Epidermal melanocyte (primary cell): ENCODE measurements around the gene PPP1R16B.

Experiments
- DNase-seq: peaks from one replicate; pipeline ENCODE4 v3.0.0; 2011; ENCODE audit warnings: low spot score; ENCODE audit not compliant: insufficient read length

The PPP1R16B gene

DNA sequence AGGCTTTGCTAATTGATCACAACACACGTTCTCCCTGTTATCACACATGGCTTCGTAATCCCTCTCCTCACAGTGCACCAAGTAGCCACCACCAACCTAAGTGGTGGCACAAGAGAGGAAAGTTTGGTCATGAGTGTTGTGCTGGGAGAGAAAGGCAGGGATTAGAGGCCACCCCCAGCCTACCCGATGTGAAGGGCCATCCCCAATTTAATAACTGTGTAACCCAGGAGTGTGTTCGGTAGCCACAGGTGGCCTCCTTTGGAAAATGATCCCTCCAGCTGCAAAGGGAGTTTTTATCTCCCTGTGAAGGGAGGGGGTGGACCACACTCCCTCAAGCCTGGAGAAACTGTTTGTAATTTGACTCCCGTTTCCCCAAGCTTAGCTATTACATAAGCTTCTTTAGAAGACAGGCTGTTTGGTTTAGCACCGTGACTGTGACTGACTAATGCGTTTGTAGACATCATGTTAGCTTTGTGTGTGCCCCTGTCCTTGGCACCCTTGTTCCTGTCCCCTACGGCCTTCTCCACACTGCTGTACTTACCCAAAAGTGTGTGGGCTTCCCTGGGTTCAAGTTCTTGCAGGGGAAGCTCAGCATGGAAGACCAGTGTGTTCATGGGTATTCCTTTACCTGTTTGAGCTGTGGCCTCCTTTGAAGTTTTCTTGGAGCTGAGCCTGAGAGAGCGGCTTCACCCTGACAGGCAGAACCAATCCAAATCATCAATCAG is 20.6 kb downstream of the PPP1R16B start:
- DNase-seq = no peak

DNA sequence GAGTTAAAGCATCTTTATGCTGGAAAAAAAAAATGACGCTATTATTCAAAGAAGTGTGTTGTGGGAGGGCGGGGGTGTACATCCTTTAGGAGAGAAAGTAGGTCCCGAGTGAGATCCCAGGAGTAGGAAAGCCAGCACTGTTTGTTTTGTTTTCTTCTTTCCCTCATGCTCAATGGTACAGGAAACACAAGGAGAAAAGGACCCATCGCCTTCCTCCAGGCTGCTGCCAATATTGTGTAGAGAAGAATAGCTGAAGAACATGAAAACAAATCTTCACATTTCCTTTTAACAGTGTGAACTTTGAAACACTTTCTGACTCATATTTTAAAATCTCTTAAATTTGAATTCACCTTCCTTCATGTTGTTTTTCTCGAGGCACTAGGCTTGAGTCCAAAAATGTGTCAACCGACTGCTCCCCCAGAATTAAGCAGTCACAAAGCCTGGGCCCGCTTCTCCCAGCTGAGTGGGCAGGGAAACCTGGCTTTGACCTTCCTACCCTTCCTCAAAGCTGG is 22.3 kb downstream of the PPP1R16B start:
- DNase-seq = no peak

DNA sequence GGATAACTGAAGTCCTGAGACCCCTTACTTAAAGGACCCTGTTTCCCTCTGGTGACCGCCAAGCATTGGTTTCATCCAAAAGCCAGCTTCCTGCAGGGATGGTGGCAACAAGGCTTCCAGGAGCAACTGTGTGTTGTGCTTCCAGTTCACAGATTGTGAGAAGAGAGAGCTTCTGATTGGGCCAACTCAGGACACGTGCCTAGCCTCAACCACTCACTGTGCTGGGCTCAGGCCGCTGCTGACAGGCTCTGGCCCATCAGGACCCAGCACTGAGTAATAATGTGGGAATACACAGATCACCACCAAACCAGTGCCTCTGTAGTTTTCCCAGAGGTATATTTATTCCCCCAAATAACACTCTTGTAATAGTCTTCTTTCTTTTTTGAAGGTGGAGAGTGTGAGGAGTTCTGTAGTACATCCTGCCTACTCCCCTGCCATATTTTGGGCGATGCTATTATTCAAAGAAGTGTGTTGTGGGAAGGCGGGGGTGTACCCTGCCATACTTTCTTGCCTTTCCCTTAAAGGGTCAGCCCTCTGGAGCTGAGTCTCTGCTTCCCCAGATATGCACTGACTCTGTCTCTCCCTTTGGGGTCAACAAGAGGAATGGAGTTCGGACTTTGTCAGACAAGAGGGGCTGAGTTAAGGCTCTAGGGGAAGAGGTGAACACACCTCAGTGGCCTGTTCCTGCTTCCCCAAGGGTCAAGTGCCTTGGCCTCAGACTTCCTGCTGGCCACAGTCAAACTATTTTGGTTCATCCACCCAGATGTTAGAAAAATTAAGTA is 23.2 kb downstream of the PPP1R16B start:
- DNase-seq = no peak

DNA sequence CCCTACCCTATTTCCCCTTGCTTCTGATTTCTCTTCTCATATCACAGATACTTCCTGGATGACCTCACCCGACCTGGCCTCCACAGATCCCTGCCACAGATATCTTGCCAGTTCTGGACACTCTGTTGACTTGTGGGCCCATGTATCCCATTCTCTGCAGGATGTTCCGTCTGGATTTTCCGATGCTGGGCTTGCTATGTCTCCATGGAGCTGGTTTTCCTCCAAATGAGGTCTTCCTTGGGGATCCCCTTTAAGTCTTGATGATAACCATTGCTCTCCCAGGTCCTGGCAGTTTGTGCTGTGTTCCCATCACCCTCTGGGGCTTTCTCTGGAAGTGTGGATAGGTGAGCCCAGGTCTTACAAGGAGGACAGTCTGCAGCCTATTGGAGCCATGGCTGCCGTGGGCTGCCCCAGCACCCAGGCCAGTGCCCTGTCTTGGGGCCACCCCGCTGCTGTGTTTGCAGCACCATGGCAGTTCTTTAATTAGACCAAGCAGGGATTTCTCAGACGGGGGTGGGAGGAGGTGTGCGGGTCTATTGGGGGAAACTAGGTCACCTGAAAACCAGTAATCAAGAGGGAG is 23.9 kb downstream of the PPP1R16B start:
- no peak for DNase-seq

DNA sequence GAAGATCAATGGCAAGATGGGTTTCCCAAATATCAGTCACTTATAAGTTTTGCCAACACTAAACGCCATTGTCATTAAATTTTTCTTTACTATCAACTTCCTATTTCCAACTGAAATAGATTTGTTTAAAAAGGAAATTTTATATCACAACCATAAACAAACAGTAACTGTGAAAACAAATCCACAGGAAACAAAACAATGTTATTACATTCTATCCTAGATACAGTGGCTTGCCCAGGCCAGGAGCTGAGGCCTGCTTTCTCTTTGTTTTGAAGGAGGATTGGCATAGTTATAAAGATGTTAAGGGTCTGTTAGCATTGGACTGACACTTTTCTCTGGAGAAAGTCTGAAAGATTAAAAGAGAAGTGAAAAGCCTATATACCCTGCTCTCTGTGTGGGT is 24.9 kb downstream of the PPP1R16B start:
- DNase-seq = no peak

DNA sequence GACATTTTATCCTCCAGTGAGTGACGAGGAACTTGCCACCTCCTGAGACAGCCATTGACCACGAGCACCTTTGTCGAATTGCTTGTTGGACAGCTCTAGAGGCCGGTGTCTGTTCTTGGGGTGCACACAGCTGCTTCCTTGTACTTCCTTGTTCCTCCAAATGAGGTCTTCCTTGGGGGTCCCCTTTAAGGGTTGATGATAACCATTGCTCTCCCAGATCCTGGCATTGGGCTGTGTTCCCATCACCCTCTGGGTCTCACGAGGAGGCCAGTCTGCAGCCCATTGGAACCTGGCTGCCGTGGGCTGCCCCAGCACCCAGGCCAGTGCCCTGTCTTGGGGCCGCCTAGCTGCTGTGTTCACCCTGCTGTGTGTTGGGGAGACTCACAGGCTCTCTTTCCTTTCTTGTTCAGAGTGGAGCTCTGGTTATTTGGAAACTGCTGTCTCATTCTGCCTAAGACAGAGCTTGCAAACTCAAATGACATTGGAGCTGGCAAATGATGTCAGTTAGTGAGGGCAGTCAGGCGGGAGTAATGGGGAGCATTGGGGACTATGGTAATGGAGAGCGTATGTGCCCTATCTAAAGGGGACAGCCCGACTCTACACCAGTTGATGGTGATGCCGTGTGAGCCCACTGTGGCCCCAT is 25.7 kb downstream of the PPP1R16B start:
- no peak for DNase-seq

DNA sequence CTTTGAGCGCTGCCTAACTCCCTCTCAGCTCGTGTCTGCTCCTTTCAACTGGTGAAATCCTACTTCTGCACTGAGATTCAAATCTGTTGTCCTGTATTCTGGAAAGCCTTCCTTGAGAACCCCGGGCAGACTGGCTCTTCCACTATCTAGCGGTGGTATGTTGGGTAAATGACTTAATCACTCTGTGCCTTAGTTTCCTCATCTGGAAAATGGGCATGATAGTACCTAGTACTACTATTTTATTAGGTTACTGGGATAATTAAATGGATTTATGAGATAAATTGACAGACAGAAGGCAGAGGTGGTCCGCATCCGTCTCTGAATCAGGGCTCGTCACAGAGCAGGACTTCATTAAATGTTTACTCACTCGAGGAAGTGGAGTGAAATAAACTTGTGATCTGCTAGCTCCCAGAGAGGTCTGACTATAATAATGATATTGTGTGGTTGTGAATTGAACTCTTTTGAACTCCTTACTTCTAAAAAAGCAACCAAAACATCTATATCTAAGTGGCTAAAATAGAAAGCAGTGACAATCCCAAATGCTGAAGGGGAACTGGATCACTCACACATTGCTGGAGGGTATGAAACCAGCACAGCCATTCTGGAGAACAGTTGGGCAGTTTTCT is 26.6 kb downstream of the PPP1R16B start:
- DNase-seq = peak; percentile 56

DNA sequence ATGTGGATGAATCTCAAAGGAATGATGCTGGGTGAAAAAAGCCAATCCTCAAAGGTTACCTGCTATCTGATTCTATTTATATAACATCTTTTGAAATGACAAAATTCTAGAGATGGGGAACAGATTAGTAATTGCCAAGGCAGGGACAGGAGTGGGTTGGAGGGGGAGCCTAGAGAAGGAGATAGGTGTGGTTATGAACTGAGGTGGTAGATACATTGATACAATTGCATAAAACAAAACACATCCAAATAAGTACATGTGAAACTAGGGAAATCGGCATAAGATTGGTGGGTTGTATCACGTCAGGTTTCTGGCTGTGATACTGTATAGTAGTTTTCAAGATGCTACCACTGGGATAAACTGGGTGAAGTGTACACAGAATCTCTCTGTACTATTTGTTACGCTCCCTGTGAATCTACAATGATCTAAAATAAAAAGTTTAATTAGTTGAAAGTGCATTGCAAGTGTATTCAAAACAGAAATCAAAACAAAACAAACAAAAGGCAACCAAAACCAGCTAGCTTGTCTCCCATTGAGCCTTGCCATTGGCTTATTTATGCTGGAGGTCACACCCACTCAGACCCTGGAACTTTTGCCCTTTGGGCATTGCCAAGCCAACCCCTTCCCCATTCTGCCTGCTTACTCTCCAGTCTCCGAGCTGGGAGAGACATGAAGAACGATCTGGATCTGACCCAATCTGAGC is 27.8 kb downstream of the PPP1R16B start:
- no peak for DNase-seq

DNA sequence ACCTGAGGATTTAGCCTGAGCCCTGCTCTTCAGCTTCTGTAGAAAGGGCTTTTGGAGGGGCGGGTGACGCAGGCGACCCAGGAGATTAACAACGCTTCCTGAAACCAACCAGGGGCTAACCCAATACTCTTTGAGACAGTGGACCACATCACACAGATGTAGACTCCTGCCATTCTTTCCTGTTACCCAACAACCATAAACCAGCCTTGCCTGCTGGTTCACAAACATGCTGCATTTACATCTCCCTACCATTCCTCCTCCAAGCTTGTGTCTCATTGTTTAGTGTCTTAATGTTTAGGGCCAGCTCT is 28.3 kb downstream of the PPP1R16B start:
- DNase-seq = no peak

DNA sequence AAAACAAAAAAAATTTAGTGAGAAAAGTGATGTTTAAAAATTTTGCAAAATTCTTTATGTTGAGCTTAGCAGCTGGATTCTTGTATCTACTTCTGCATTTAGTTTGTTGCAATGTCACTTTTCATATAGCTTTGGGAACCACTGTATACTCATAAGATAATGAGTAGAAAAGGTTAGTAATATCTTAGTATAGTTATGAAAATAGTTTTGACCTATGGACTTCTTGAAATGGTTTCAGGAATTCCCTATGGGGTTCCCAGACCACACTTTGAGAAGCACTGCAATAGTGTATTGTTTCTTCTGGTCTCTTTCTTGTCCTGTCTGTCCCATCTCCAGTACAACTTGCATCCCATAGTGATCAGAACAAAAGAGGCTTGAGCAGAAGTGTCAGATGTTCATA is 29.4 kb downstream of the PPP1R16B start:
- DNase-seq = no peak

DNA sequence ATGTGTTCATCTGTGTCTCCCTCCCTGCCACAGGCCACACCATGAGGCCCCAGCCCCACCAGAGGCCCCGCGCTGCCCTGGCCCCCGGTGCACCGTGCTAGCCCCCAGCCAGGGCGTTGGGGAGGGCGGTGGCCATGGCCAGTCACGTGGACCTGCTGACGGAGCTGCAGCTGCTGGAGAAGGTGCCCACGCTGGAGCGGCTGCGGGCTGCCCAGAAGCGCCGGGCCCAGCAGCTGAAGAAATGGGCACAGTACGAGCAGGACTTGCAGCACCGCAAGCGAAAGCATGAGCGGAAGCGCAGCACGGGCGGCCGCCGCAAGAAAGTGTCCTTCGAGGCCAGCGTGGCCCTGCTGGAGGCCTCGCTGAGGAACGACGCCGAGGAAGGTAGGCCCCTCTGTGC is 30.3 kb downstream of the PPP1R16B start:
- no peak for DNase-seq

DNA sequence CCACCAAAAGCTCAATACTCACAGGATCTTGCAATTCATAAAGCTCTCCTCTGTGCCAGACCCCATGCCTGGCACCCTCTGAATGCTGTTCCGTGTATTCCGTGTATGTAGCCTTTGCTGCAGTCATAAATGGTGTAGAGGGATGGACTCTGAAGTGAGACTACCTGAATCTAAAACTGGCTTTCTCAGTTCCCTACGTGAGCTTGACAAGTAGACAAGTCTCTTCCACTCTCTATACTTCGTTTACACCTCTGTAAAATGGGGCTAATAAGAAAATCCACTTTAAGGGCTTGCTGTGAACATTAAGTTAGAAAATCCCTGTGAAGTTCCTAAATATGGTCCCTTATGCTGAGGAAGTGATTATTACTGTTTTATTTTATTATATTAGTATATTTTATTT is 31.5 kb downstream of the PPP1R16B start:
- no peak for DNase-seq

DNA sequence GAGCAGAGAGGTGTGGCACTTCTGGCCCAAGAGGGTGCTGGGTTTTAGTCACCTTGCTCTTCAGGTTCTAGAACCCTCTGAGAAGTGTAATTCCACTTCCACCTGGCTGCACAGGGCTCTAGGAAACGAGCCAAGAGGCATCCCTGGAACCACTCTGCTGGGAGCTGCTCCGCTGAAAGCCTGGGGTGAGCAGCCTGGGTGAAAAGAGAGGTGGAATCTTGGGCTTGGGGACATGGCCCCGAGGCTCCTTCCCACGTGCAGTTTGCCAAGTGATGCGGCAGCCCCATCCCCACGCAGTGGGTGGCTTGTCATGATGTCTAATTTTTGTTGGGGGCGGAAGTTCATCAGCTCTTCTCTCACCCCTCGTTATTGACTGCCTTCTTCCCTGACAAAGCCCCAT is 32.8 kb downstream of the PPP1R16B start:
- no peak for DNase-seq

DNA sequence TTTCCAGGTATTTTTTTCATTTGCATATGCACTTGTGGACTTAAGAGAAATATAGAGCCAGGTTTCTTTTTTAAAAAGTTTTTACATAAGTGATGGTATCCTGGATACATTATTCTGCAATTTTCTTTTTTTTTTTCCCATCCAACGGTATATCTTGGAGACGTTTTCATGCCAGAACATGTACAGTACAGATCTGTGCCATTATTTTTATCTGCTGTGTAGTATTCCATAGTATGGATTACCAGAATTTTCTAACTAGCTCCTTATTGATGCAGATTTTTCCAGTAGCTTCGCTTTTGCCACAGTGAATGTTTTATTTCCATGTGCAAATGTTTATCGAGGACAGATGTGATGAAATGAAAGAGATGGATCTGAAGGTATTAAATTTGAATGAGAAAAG is 34.1 kb downstream of the PPP1R16B start:
- DNase-seq = no peak

DNA sequence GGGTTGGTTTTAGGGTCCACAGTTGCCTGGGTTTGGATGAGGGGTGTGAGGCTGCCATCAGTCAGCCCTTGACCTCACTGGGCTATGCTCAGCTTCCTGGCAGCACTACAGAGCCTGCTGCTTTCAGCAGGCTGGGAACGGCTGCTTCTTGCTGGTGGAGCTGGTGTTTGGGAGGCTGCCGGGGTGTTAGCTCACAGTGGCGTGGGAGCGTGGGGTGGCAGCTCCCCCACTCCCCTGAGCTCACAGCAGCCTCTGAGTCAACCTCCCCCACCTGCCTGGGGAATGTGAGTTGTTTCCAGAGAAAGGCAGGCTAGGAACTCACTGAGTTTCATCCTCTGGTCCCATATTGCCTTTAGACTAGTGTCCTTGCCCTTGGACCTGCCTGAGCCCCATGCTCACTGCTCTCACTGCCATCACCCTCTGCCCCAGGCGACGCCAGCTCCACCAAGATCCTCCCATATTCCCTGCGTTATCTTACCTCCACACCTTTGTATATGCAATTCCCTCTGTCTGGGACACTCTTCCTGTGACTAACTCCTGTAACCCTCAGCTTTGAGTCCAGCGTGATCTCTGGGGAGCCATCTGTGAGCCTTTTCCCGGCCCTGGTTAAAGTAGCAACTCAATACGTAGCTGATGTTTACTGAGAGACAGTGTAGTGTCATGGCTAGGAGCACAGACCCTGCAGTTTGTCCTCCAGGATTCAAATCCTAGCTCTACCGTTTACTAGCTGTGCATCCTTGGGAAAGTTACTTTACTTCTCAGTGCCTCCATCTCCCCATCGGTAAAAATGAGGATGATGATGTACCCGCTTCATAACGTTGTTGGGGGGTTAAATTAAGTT is 34.8 kb downstream of the PPP1R16B start:
- no peak for DNase-seq

DNA sequence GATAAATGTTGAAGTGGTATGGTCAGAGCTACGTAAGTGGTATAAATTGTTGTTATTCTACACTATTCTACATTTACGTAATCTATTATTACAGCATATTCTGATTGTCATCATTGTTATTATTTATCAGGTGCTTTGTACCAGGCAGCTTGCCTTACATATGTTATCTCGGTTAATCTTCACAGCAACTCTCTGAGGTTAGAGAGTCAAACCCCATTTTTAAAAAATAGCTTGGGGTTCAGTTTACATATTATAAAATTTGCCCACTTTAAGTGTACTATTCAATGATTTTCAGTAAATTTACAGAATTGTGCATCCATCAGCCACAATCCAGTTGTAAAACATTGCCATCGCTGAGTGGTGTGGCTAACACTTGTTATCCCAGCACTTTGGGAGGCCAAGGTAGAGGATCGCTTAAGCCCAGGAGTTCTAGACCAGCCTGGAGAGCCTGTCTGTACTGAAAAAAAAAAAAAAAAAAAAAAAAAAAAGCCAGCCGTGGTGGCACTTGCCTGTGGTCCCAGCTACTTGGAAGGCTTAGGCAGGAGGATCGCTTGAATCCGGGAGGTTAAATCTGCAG is 35.5 kb downstream of the PPP1R16B start:
- DNase-seq = no peak

DNA sequence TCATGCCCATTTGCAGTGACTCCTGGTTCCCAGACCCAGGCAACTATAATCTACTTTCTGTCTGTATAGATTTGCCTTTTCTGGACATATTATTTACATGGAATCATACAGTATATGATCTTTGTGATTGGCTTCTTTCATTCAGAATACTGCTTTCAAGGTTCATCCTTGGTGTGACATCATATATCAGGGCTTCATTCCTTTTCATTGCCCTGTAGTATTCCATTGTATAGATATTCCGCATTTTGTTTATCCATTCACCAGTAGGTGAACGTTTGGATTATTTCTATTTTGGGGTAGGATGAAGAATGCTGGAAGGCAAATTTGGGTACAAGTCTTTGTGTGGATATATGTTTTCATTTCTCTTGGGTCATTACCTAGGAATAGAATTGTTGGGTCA is 36.1 kb downstream of the PPP1R16B start:
- DNase-seq = no peak

DNA sequence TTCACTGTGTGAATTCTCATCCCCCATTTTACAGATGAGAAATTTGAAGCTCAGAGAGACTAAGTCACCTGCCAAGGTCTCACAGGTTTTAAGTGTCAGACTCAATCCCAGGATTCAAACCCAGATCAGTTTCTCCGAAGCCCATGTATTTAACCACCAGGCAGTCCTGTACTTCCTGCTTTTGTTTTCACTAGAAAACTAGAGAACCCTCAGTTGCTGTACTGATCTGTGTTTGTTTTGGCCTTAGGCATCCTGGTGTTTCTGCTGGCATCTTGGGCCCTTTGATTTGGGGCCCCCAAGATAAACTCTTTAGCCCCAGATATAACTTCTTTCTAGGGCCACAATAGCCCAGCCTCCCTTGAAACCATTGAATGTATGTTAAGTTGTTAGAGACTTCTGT is 36.5 kb downstream of the PPP1R16B start:
- DNase-seq = no peak

DNA sequence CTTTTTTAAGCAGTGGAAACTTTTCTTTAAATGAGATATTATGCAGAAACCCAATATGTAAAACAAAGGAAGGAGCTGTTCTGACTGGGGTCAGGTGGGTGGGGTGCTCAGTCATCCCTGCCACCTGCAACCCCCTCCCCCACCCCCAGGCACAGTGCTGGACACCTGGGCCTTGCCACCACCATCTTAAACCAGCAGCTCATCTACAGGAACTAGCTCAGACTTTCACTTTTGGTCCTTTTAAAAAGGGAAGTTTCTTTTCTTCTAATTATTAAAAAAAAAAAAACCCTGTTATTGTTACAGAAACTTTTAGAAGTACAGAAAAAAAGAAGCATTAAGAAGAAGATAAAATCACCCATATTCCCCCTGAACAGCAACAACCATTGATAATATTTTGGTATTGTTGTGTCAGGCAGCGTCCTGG is 37.1 kb downstream of the PPP1R16B start:
- DNase-seq = no peak

DNA sequence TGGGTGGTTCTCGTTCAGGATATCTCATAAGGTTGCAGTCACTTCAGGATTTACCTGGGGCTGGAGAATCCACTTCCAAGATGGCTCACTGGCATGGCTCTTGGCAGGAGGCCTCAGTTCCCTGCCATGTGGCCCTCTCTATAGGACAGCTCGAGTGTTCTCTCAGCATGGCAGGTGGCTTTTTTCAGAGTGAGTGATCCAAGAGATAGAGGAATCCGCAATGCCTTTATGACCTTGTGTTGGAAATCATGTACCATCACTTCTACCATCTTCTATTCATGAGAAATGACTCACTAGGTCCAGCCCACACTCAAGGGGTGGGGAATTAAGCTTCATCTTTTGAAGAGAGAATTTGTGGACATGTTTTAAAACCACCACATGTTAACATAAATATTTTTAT is 37.8 kb downstream of the PPP1R16B start:
- DNase-seq = no peak
